EL (cell line): Measurements from ENCODE around the gene RRAS.
A peak's percentile ranks its signal among the peaks of the same experiment; 100 is the strongest.
"Not testable (repeated sequence)": the region's sequence is repeated elsewhere in the genome, so short reads cannot be mapped to it uniquely, and the experiment has no call there.

Experiments used
- DNase-seq: peaks from one replicate; pipeline ENCODE4 v3.0.0-alpha.2; 2016

RRAS gene

DNA sequence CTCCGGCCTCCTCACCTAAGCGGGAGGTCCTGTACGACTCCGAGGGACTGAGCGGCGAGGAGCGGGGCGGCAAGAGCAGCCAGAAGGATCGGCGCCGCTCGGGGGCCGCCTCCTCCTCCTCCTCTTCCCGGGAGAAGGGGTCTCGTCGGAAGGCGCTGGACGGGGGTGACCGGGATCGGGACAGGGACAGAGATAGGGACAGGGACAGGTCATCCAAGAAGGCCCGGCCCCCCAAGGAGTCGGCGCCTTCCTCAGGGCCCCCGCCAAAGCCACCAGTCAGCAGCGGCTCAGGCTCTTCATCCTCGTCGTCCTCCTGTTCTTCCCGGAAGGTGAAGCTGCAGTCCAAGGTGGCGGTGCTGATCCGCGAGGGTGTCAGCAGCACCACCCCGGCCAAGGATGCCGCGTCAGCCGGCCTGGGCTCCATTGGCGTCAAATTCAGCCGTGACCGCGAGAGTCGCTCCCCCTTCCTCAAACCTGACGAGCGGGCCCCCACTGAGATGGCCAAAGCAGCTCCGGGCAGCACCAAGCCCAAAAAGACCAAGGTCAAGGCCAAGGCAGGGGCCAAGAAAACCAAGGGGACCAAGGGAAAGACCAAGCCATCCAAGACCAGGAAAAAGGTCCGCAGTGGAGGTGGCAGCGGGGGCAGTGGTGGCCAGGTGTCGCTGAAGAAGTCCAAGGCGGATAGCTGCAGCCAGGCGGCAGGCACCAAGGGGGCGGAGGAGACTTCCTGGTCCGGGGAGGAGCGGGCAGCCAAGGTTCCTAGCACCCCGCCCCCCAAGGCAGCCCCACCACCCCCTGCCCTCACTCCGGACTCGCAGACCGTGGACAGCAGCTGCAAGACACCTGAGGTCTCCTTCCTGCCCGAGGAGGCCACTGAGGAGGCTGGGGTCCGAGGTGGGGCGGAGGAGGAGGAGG is 12.9 kb upstream of the RRAS start:
- no peak for DNase-seq

DNA sequence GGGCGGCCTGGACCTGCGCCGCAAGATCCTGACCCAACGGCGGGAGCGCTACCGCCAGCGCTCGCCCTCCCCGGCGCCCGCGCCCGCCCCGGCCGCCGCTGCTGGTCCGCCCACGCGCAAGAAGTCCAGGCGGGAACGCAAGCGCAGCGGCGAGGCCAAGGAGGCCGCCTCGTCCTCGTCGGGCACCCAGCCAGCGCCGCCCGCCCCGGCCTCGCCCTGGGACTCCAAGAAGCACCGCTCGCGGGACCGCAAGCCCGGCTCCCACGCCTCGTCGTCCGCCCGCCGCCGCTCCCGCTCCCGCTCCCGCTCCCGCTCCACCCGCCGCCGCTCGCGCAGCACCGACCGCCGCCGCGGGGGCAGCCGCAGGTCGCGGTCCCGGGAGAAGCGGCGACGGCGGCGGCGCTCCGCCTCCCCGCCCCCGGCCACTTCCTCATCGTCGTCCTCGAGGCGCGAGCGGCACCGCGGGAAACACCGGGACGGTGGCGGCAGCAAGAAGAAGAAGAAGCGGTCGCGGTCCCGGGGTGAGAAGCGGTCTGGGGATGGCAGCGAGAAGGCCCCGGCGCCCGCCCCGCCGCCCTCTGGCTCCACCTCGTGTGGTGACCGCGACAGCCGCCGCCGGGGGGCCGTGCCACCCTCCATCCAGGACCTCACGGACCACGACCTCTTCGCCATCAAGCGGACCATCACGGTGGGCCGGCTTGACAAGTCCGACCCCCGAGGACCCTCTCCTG is 12.0 kb upstream of the RRAS start:
- no peak for DNase-seq

DNA sequence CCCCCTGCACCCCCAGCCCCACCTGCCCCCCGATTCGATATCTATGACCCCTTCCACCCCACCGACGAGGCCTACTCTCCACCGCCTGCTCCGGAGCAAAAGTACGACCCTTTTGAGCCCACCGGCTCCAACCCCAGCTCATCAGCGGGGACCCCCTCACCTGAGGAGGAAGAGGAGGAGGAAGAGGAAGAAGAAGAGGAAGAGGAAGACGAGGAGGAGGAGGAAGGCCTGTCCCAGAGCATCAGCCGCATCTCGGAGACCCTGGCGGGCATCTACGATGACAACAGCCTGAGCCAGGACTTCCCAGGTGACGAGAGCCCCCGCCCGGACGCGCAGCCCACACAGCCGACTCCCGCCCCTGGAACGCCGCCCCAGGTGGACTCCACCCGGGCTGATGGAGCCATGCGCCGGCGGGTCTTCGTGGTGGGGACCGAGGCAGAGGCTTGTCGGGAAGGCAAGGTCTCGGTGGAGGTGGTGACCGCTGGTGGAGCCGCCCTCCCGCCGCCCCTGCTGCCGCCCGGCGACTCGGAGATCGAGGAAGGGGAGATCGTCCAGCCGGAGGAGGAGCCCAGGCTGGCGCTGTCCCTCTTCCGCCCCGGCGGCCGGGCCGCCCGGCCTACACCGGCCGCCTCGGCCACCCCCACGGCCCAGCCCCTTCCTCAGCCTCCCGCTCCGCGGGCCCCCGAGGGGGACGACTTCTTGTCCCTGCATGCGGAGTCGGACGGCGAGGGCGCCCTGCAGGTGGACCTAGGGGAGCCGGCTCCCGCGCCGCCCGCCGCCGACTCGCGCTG is 11.3 kb upstream of the RRAS start:
- no peak for DNase-seq

GRCh38 chr19:49646586-49646985 is 6.6 kb upstream of the RRAS start:
- no peak for DNase-seq

- no peak for DNase-seq
Measured at GRCh38 chr19:49645995-49646394, 6.1 kb upstream of the RRAS start.

DNA sequence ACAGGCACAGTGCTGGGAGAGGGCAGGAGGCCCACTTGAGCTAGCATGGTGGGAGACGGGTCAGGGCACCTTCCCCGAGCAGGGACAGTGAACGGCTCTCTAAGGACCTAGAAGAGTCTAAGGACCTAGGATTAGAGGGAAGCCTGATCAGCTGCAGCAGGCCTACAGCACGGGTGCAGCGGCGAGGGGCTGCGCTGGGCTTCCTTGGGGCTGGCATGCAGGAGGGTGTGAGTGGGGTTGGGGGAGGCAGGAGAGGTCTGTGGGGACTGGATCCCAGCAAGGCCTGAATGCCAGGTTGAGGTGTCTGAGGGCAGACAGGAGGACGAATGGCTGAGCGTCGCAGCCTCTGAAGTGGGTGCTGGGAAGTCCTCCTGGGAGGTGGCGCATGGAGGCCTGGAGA is 5.6 kb upstream of the RRAS start:
- DNase-seq, result no peak

- DNase-seq, result no peak
Measured at GRCh38 chr19:49643466-49643865, 3.5 kb upstream of the RRAS start.

GRCh38 chr19:49642492-49643035 is 2.6 kb upstream of the RRAS start:
- peak; percentile 19 for DNase-seq

DNA sequence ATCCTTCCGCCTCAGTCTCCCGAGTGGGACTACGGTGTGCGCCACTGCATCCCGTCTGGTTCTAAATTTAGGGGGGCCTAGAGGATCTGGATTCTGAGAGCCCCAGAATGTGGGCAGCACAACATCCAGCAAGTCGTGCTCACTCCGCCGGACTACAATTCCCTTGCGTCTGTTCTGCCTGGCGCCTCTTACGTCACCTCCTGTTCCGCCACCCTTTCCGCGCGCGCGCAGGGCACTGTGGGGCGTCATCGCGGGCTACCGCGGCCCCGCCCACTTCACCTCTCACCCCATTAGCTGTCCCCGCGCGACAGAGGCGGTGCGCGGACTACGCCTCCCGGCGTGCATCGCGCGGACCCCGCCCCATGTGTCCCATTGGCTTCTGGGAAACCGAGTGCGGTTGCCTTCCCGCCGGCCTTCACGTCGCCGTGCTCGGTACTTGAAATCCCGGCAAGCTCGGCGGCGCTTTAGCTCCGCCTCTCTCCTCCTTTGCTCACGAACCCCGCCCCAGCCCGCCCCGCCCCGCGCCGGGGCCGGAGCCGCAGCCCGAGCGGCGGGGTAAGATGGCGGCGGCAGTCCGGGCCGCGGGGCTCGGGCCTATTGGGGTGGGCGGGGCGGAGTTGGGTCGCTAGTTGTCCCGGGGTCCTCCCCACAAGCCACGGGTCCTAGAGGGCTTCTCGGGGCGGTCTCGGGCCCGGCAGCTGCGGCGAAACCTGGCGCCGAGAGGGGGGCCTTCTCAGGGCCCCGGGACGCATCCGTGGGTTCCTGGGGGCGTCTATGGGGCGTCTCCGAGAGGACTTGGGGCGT is 1.9 kb upstream of the RRAS start, which contains the start of gene SCAF1:
Gene SCAF1, plus strand, starts transcription at position 522 of the 804 bp plus-strand sequence. CDS start 2,818 bp downstream, outside the sequence.
- peak; percentile 99 for DNase-seq

DNA sequence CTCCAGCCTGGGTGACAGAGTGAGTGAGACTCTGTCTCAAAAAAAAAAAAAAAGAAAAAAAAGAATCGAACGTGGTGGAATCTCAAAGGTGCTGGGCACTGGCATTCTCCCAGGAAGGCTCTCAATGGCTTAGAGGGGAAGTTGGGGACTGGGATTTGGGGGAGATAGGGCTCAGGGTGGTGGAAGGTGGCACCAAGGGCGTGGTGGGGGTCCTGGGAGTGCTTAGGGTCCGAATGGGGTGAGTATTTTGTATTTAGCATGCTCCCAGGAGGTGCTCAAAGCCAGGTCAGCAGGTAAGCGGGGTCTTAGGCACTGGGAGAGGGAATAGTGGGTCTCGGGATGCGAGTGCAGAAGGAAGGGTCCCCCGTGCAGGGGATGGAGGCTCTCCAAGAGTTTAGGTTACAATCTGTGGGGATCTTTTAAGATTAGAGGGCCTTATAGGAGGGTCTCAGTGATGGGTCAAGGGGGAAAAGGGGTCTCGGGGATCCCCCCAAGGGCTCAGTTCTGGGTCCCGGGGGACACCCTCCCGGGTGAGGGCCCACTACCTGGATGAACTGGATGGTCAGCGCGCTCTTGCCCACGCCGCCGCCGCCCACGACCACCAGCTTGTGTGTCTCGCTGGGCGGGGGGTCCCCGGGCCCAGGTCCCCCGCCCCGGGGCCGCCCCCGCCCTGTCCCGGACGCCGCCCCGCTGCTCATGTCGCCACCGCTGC is 386 bp downstream of the RRAS start:
- DNase-seq, result no peak

- DNase-seq, result peak; percentile 90
Measured at GRCh38 chr19:49637821-49638738, 1.9 kb downstream of the RRAS start.

DNA sequence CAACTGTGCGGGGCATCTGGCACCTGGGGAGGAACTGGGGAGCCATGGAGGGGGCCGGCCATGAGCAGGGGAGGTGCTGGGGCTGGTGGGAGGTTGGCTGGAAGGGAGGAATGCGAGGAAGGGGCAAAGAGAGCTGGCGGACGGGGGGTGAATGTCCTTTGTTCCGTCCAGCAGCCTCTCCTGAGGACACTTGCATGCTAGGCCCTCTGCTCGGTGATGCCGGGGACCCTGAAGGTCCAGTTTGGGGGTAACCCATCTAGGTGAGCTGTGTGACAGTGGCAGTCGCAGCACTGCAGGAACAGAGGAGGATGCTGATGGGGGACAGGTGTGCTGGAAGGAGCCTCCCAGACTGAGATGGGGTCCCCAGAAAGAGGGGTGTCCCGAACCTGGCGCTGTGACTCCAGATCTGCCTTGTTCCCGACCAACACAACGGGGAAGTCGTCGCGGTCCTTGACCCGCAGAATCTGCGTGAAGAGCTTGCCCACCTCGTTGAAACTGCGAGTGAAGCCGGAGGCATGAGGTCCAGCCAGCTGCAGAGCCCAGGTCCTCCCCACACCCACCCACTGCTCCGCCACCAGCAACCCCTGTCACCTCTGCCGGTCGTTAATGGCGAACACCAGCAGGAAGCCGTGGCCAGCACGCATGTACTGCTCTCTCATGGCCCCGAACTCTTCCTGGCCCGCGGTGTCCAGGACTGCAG is 3.6 kb downstream of the RRAS start:
- DNase-seq, result no peak

- DNase-seq, result peak; percentile 23
Measured at GRCh38 chr19:49635530-49636232, 4.3 kb downstream of the RRAS start.

GRCh38 chr19:49633273-49633672 is 6.7 kb downstream of the RRAS start:
- DNase-seq, result not testable (repeated sequence)

GRCh38 chr19:49632576-49632975 is 7.4 kb downstream of the RRAS start:
- DNase-seq, result no peak

DNA sequence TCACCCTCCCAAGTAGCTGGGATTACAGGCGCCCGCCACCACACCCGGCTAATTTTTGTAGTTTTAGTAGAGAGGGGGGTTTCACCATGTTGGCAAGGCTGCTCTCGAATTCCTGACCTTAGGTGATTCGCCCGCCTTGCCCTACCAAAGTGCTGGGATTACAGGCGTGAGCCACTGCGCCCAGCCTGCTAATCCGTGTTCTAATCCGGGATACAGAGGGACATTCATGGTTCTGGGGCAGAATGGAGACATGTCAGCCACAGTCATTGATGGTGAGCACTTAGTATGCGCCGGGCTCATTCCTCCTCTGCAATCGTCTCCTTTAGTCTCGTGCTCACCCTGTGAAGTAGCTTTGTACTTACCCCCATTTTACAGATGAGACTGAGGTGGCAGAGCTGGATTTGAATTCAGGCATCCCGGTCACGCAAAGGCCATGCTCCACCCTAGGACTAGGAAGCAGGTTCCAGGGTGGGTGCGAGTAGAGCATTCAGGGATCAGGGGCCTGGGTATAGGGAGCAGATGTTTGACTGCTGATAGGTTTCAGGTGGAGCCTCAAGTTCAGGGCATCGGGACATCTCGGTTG is 8.2 kb downstream of the RRAS start:
- no peak for DNase-seq

- no peak for DNase-seq
Measured at GRCh38 chr19:49631014-49631588, 8.8 kb downstream of the RRAS start.

- DNase-seq, result no peak
Measured at GRCh38 chr19:49629659-49630058, 10.3 kb downstream of the RRAS start.
